OCI-LY1 (cell line): ENCODE measurements around the gene CNTFR.

Source experiments
- H2AFZ ChIP-seq: fragments of 200-600 bp; sonication (generic), shearing (Covaris generic); 2 replicates; pipeline ENCODE4 v1.6.0; 2014; ENCODE audit warnings: antibody characterized with exemption, mild to moderate bottlenecking, low read length
- H3F3A ChIP-seq: fragments of 200-600 bp; sonication (generic), shearing (Covaris generic); 2 replicates; pipeline ENCODE4 v1.6.0; 2014; ENCODE audit warnings: mild to moderate bottlenecking, antibody characterized with exemption, low read length, moderate library complexity; ENCODE audit not compliant: insufficient read depth
- H3K27ac ChIP-seq: fragments of 200-600 bp; sonication (generic); 2 replicates; pipeline ENCODE4 v1.5.1; 2014; ENCODE audit warnings: low read length, mixed run types, mild to moderate bottlenecking, low read depth; ENCODE audit not compliant: poor library complexity, severe bottlenecking
- H3K27me3 ChIP-seq: fragments of 200-600 bp; sonication (generic); 2 replicates; pipeline ENCODE4 v1.6.0; 2014; ENCODE audit warnings: antibody characterized with exemption, mild to moderate bottlenecking, low read length, moderate library complexity; ENCODE audit not compliant: insufficient read depth
- H3K36me3 ChIP-seq: fragments of 200-600 bp; sonication (generic); 2 replicates; pipeline ENCODE4 v1.6.1; 2014; ENCODE audit warnings: mild to moderate bottlenecking, antibody characterized with exemption, low read length, moderate library complexity, mixed read lengths; ENCODE audit not compliant: insufficient read depth
- H3K4me1 ChIP-seq: fragments of 200-600 bp; sonication (generic); 2 replicates; pipeline ENCODE4 v1.5.1; 2014; ENCODE audit warnings: mild to moderate bottlenecking, low read length, moderate library complexity; ENCODE audit not compliant: insufficient read depth, severe bottlenecking
- H3K4me2 ChIP-seq: fragments of 200-600 bp; sonication (generic), shearing (Covaris generic); 2 replicates; pipeline ENCODE4 v1.6.1; 2014; ENCODE audit warnings: low read length
- H3K4me3 ChIP-seq: fragments of 200-600 bp; sonication (generic); 2 replicates; pipeline ENCODE4 v1.5.1; 2014; ENCODE audit warnings: low read length, low read depth, mild to moderate bottlenecking, mixed read lengths; ENCODE audit not compliant: poor library complexity, severe bottlenecking
- H3K79me2 ChIP-seq: fragments of 200-600 bp; shearing (Covaris generic); 2 replicates; pipeline ENCODE4 v1.6.1; 2016; ENCODE audit warnings: mixed run types, low read length, mixed read lengths; ENCODE audit not compliant: insufficient read depth
- H3K9ac ChIP-seq: fragments of 200-600 bp; sonication (generic), shearing (Covaris generic); 2 replicates; pipeline ENCODE4 v1.6.1; 2014; ENCODE audit warnings: mild to moderate bottlenecking, low read length, mixed read lengths
- H3K9me2 ChIP-seq: fragments of 200-600 bp; sonication (generic), shearing (Covaris generic); 2 replicates; pipeline ENCODE4 v1.6.1; 2014; ENCODE audit warnings: low read depth, mild to moderate bottlenecking, low read length, mixed read lengths
- H3K9me3 ChIP-seq: fragments of 200-600 bp; shearing (Covaris generic); 2 replicates; pipeline ENCODE4 v1.6.1; 2014; ENCODE audit warnings: low read length, mixed read lengths
- H4K20me1 ChIP-seq: fragments of 200-600 bp; sonication (generic), shearing (Covaris generic); 2 replicates; pipeline ENCODE4 v1.6.0; 2016; ENCODE audit warnings: mild to moderate bottlenecking, low read length; ENCODE audit not compliant: insufficient read depth
- CTCF ChIP-seq: fragments of 200-600 bp; sonication (generic), shearing (Covaris generic); IDR thresholded peaks from 2 replicates; pipeline ENCODE4 v1.5.1; 2017; ENCODE audit warnings: mild to moderate bottlenecking, antibody characterized with exemption, low read length, moderate library complexity, mixed read lengths
- EZH2 ChIP-seq: fragments of 200-600 bp; sonication (generic), shearing (Covaris generic); IDR thresholded peaks from 2 replicates; pipeline ENCODE4 v1.8.0; 2017; ENCODE audit warnings: borderline replicate concordance, mixed run types, mild to moderate bottlenecking, antibody characterized with exemption, low read length, moderate library complexity, mixed read lengths

The CNTFR gene

GRCh38 chr9:34612788-34613390 lies 23.4 kb upstream of the CNTFR start:
- peaks cover 34% of the 10 kb centered on the region for H3K36me3 ChIP-seq
- H3K4me3 ChIP-seq = peak overlapping the region; percentile 98
- no peaks in the 10 kb centered on the region for H3K27me3 ChIP-seq
- TF ChIP-seq EZH2 (no peak), CTCF (peak; percentile 81)
- H3F3A ChIP-seq = no peaks in the 10 kb centered on the region
- H4K20me1 ChIP-seq = no peaks in the 10 kb centered on the region
- no peak overlapping the region for H2AFZ ChIP-seq
- H3K9me2 ChIP-seq = no peaks in the 10 kb centered on the region
- H3K27ac ChIP-seq = peak overlapping the region; percentile 58
- peak overlapping the region; percentile 93 for H3K4me2 ChIP-seq
- H3K4me1 ChIP-seq = peaks cover 20% of the 10 kb centered on the region
- H3K9me3 ChIP-seq = no peaks in the 10 kb centered on the region
- H3K9ac ChIP-seq = peak overlapping the region; percentile 92
- H3K79me2 ChIP-seq = no peaks in the 10 kb centered on the region

GRCh38 chr9:34611811-34612787 lies 22.6 kb upstream of the CNTFR start, which contains the start of gene RPP25L:
RPP25L (minus strand) TSS chr9:34612097; CDS start chr9:34611296, 801 bp downstream.
- Histone ChIP-seq H4K20me1 (no peaks in the 10 kb centered on the region), H3K9ac (peak within 1 kb of the TSS; percentile 92), H3K9me2 (no peaks in the 10 kb centered on the region)

More at GRCh38 chr9:34611811-34612787, 22.6 kb upstream of the CNTFR start, which contains the start of gene RPP25L:
- no peaks in the 10 kb centered on the region for H3K27me3 ChIP-seq
- H2AFZ ChIP-seq = no peak within 1 kb of the TSS
- H3K36me3 ChIP-seq = peaks cover 27% of the 10 kb centered on the region
- no peaks in the 10 kb centered on the region for H3F3A ChIP-seq
- peak within 1 kb of the TSS; percentile 98 for H3K4me3 ChIP-seq
- H3K27ac ChIP-seq = peak within 1 kb of the TSS; percentile 58
- H3K4me1 ChIP-seq = peaks cover 20% of the 10 kb centered on the region
- TF ChIP-seq CTCF (no peak), EZH2 (no peak)
- peak within 1 kb of the TSS; percentile 93 for H3K4me2 ChIP-seq
- H3K9me3 ChIP-seq = no peaks in the 10 kb centered on the region
- no peaks in the 10 kb centered on the region for H3K79me2 ChIP-seq
